ENCODE data around the gene HAAO.

DNA sequence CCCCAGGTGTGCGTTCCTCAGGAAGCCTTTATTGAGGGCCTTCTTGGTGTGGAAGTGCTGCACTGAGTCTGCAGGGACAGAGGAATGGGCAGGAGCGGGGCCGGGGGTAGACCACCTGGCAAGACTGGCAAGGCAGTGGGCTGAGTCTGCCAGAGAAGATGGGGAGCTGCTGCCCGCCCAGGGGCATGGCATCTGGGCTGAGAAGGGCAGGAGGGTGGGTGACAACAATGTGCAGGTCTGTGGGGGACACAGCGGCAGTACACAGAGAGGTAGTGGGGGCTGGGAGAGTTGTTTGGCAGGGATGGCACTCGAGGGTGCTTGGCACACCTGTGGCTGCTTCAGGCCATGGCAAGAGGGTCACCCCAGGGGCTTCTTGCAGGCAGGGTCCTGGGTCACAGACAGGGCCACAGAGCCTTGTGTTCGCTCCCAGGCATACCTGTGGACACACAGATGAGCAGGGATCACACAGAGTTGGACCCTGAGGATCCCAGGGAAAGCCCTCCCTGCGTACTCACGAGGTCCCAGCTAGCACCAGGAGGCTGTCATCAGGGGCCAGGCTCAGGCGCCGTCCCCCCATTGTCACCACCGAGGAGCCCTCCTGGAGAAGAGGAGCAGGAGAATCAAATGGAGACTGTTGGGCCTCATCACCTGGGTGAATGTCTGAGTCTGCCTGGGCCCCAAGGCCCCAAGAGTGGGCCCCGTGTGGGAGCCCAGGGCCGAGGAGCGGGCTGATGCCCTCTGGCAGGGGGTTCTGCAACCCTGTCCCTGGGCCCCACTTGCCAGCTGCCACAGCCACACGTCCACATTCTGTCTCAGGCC is 25.1 kb downstream of the HAAO start:
- TF ChIP-seq TAF1 (IDR thresholded peaks at IDR 0.05; ENCODE audit: low read depth) (no peak), ZBTB7A (IDR thresholded peaks at IDR 0.05; ENCODE audit: low read depth) (no peak), EP300 (IDR thresholded peaks at IDR 0.05; ENCODE audit: borderline replicate concordance) (no peak), RAD21 (IDR thresholded peaks at IDR 0.05; ENCODE audit: low read depth) (no peak), EGR1 (IDR thresholded peaks at IDR 0.05) (no peak), TCF12 (IDR thresholded peaks at IDR 0.05; ENCODE audit: low read depth) (no peak), YY1 (IDR thresholded peaks at IDR 0.05; ENCODE audit: low read depth) (no peak), CEBPB (IDR thresholded peaks at IDR 0.05) (no peak), FOXM1 (IDR thresholded peaks at IDR 0.05; ENCODE audit: borderline replicate concordance, low read depth) (no peak), NFIC (IDR thresholded peaks at IDR 0.05) (no peak)
- TF ChIP-seq, protein P1, sequence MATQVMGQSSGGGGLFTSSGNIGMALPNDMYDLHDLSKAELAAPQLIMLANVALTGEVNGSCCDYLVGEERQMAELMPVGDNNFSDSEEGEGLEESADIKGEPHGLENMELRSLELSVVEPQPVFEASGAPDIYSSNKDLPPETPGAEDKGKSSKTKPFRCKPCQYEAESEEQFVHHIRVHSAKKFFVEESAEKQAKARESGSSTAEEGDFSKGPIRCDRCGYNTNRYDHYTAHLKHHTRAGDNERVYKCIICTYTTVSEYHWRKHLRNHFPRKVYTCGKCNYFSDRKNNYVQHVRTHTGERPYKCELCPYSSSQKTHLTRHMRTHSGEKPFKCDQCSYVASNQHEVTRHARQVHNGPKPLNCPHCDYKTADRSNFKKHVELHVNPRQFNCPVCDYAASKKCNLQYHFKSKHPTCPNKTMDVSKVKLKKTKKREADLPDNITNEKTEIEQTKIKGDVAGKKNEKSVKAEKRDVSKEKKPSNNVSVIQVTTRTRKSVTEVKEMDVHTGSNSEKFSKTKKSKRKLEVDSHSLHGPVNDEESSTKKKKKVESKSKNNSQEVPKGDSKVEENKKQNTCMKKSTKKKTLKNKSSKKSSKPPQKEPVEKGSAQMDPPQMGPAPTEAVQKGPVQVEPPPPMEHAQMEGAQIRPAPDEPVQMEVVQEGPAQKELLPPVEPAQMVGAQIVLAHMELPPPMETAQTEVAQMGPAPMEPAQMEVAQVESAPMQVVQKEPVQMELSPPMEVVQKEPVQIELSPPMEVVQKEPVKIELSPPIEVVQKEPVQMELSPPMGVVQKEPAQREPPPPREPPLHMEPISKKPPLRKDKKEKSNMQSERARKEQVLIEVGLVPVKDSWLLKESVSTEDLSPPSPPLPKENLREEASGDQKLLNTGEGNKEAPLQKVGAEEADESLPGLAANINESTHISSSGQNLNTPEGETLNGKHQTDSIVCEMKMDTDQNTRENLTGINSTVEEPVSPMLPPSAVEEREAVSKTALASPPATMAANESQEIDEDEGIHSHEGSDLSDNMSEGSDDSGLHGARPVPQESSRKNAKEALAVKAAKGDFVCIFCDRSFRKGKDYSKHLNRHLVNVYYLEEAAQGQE (IDR thresholded peaks at IDR 0.05; ENCODE audit: low read depth), result no peak
- TF ChIP-seq, protein P2, sequence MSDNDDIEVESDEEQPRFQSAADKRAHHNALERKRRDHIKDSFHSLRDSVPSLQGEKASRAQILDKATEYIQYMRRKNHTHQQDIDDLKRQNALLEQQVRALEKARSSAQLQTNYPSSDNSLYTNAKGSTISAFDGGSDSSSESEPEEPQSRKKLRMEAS (IDR thresholded peaks at IDR 0.05), result no peak
